A549 (cell line): ENCODE results near the gene ARFGAP2. TPM values are rescaled to one million over a fixed set of nuclear protein-coding genes. Genes with fewer than 3 reads are reported as not detected.

Experiments
- ATAC-seq, 2 experiments: fragments of 200-7000 bp in 1 of 2; fragments of >200 bp in 1 of 2; cut with Nextera tagmentation in 1 of 2; cut with Tn5 transposase in 1 of 2; 3 replicates each; pipeline versions ENCODE4 v1.8.0 to v1.9.1; 2018 to 2020; ENCODE audit warnings: mild to moderate bottlenecking in 1 of 2, moderate library complexity in 1 of 2
- CTCF ChIA-PET: fragments of 300-600 bp; sonication (Branson Sonifier 250); formaldehyde crosslinking; extraction: SDS; loops from one replicate; lab custom pipeline; 2021; ENCODE audit warnings: antibody characterized with exemption, inconsistent platforms; lab: Yijun Ruan, JAX
- POLR2A ChIA-PET: fragments of 350-600 bp; formaldehyde crosslinking; extraction: SDS; loops from one replicate; lab custom pipeline; 2021; ENCODE audit warnings: antibody characterized with exemption, inconsistent platforms; lab: Yijun Ruan, JAX
- DNase-seq, 2 experiments: peaks; one replicate each; pipeline versions ENCODE4 v3.0.0 to v3.0.0-alpha.2; 2011 to 2016; ENCODE audit warnings: low read depth in 1 of 2, low spot score in 1 of 2
- FAIRE-seq: peaks from 2 replicates; lab custom pipeline; 2011; peaks lifted over from hg19 to GRCh38; lab: Jason Lieb, UNC
- H3K27ac ChIP-seq, 2 experiments: fragments of >200 bp; sonication (Bioruptor Twin); formaldehyde crosslinking; 3 replicates each; pipeline ENCODE4 v1.5.1; 2016 to 2017
- H3K4me1 ChIP-seq: fragments of >200 bp; sonication (Bioruptor Twin); formaldehyde crosslinking; 3 replicates; pipeline ENCODE4 v1.6.1; 2016
- H3K4me2 ChIP-seq: fragments of >200 bp; sonication (Bioruptor Twin); formaldehyde crosslinking; 3 replicates; pipeline ENCODE4 v1.6.1; 2016
- H3K4me3 ChIP-seq: fragments of >200 bp; sonication (Bioruptor Twin); formaldehyde crosslinking; 3 replicates; pipeline ENCODE4 v1.5.1; 2016
- H3K9me3 ChIP-seq: fragments of >200 bp; sonication (Bioruptor Twin); formaldehyde crosslinking; 3 replicates; pipeline ENCODE4 v1.6.1; 2016
- ATOH8 ChIP-seq: fragments of 250-450 bp; sonication (Bioruptor Pico); IDR thresholded peaks from 2 replicates; pipeline ENCODE4 v1.5.0; 2020; ENCODE audit warnings: low read depth, mild to moderate bottlenecking, moderate library complexity
- BCL3 ChIP-seq: fragments of >200 bp; sonication (Bioruptor Twin); formaldehyde crosslinking; IDR thresholded peaks from 3 replicates; pipeline ENCODE4 v1.6.1; 2016
- CBX2 ChIP-seq: fragments of 200-600 bp; sonication (generic); IDR thresholded peaks from 2 replicates; pipeline ENCODE4 v1.6.1; 2016; ENCODE audit warnings: low read depth, mild to moderate bottlenecking, borderline replicate concordance
- CEBPB ChIP-seq, 2 experiments: fragments of >200 bp in 1 of 2; sonication (Bioruptor Twin) in 1 of 2; formaldehyde crosslinking in 1 of 2; IDR thresholded peaks; 2 replicates each; pipeline ENCODE4 v1.6.1; 2012 to 2016
- CHD4 ChIP-seq: fragments of 200-600 bp; sonication (generic); IDR thresholded peaks from 2 replicates; pipeline ENCODE4 v1.6.1; 2016; ENCODE audit warnings: antibody characterized with exemption, mild to moderate bottlenecking, borderline replicate concordance
- EP300 ChIP-seq, 2 experiments: fragments of >200 bp; sonication (Bioruptor Twin); formaldehyde crosslinking; IDR thresholded peaks; 2 replicates in 1 of 2; 3 replicates in 1 of 2; pipeline ENCODE4 v1.6.1; 2016 to 2017
- ESRRA ChIP-seq: fragments of 150-350 bp; IDR thresholded peaks from 2 replicates; pipeline ENCODE4 v1.6.1; 2014; ENCODE audit warnings: mild to moderate bottlenecking, low read length, borderline replicate concordance
- FOSL2 ChIP-seq, 2 experiments: fragments of 450-650 bp in 1 of 2; fragments of >200 bp in 1 of 2; sonication (Bioruptor Twin) in 1 of 2; formaldehyde crosslinking; IDR thresholded peaks; 2 replicates each; pipeline versions ENCODE4 v1.5.0 to v1.6.1; 2016 to 2020; ENCODE audit warnings: mild to moderate bottlenecking in 1 of 2, moderate library complexity in 1 of 2
- GATA3 ChIP-seq: IDR thresholded peaks from 2 replicates; pipeline ENCODE4 v1.6.1; 2012; ENCODE audit warnings: borderline replicate concordance
- HDAC2 ChIP-seq: fragments of 200-600 bp; sonication (generic); IDR thresholded peaks from 2 replicates; pipeline ENCODE4 v1.6.1; 2016
- HEYL ChIP-seq: fragments of 250-450 bp; sonication (Bioruptor Pico); IDR thresholded peaks from 2 replicates; pipeline ENCODE4 v1.8.0; 2021; ENCODE audit warnings: mild to moderate bottlenecking, moderate library complexity
- JUN ChIP-seq, 2 experiments: fragments of >200 bp; sonication (Bioruptor Twin); formaldehyde crosslinking; IDR thresholded peaks; 2 replicates in 1 of 2; 3 replicates in 1 of 2; pipeline ENCODE4 v1.6.1; 2016 to 2017
- JUNB ChIP-seq: fragments of >200 bp; sonication (Bioruptor Twin); formaldehyde crosslinking; IDR thresholded peaks from 2 replicates; pipeline ENCODE4 v1.6.1; 2016
- NFE2L2 ChIP-seq: fragments of 150-350 bp; conservative IDR thresholded peaks from 2 replicates; pipeline ENCODE4 v1.6.1; 2014; ENCODE audit warnings: low read length
- NPAS2 ChIP-seq: fragments of 250-450 bp; sonication (Bioruptor Pico); IDR thresholded peaks from 2 replicates; pipeline ENCODE4 v1.8.0; 2022; ENCODE audit warnings: mild to moderate bottlenecking, moderate library complexity, borderline replicate concordance
- RCOR1 ChIP-seq: fragments of 150-350 bp; IDR thresholded peaks from 2 replicates; pipeline ENCODE4 v1.6.1; 2014; ENCODE audit warnings: antibody characterized with exemption, low read length, low read depth
- RNF2 ChIP-seq: fragments of 200-600 bp; sonication (generic); IDR thresholded peaks from 2 replicates; pipeline ENCODE4 v1.6.1; 2016; ENCODE audit warnings: low read depth, mild to moderate bottlenecking, antibody characterized with exemption, moderate library complexity, borderline replicate concordance
- USF2 ChIP-seq: fragments of 450-650 bp; IDR thresholded peaks from 2 replicates; pipeline ENCODE4 v1.6.1; 2014; ENCODE audit warnings: antibody characterized with exemption
- ZSCAN20 ChIP-seq: fragments of 250-450 bp; sonication (Bioruptor Pico); IDR thresholded peaks from 2 replicates; pipeline ENCODE4 v1.8.0; 2022; ENCODE audit warnings: mild to moderate bottlenecking, moderate library complexity
- WGBS: methylation state at CpG from one replicate; pipeline ENCODE4 v1.1.6; 2017; ENCODE audit errors: missing lambda C conversion rate; 5-methylcytosine and 5-hydroxymethylcytosine counted together
- polyA plus RNA-seq, 4 experiments: library from polyadenylated mRNA; depleted of rRNA in 3 of 4; stranded (reverse); fragments of >200 nt; fragmentation: RNase III in 1 of 4; extraction: RNeasy Plus Mini Kit Qiagen cat#74134 plus additional on column Dnase treatment in 1 of 4; gene quantifications; 2 replicates in 3 of 4; 3 replicates in 1 of 4; pipeline ENCODE4 v1.2.3, GENCODE V29; 2011 to 2017

The ARFGAP2 gene
- polyA plus RNA-seq, 2 of the 4 experiments (the other 2 are of a cell fraction) = 29.5 to 34.0 TPM

- ATAC-seq = peak; percentile 35 to 60
- FAIRE-seq = peak; percentile 83
- peak; percentile 62 to 96 for DNase-seq
- TF ChIP-seq FOSL2 (IDR thresholded peaks at IDR 0.05) = no peak
- TF ChIP-seq FOSL2 (CRISPR knock-in tag; IDR thresholded peaks at IDR 0.05) = peak; percentile 76
- TF ChIP-seq RNF2 = no peak
- 0 out of 2 replicates have a peak, but pooled peaks have one; percentile 27 for TF ChIP-seq JUNB
- no peak for TF ChIP-seq HEYL (CRISPR knock-in tag)
- no peak for TF ChIP-seq ESRRA
- TF ChIP-seq ATOH8 (CRISPR knock-in tag) = no peak
- TF ChIP-seq RCOR1 = no peak
- peak in 1 of 2 experiments; percentile 24; a peak in 1 of 5 replicates for TF ChIP-seq JUN (IDR thresholded peaks at IDR 0.05)
- no peak for TF ChIP-seq CHD4
- TF ChIP-seq USF2 = peak; percentile 90
- no peak for TF ChIP-seq CBX2
- TF ChIP-seq BCL3 = no peak
- TF ChIP-seq GATA3 = peak; percentile 62
- TF ChIP-seq EP300 (IDR thresholded peaks at IDR 0.05) = peak in 1 of 2 experiments; percentile 61; a peak in 1 of 5 replicates
- TF ChIP-seq CEBPB (IDR thresholded peaks at IDR 0.05) = peak in 1 of 2 experiments; percentile 66; a peak in 1 of 4 replicates
- H3K9me3 ChIP-seq = no peaks in the 10 kb centered on the region
- peaks cover 51% of the 10 kb centered on the region for H3K4me1 ChIP-seq
- ChIA-PET CTCF (interaction anchor here (0.8 to 5.2 kb wide), 7 partner anchors 10 to 85 kb away, joined by 3 to 41 read pairs (median 6); partner anchors contain the start of genes ARFGAP2 and NR1H3), POLR2A (interaction anchor here (0.8 to 2.2 kb wide), 4 partner anchors 25 to 45 kb away, joined by 3 to 26 read pairs (median 4); partner anchors contain the start of gene DDB2)
- H3K4me2 ChIP-seq = peak overlapping the region; percentile 52
- H3K27ac ChIP-seq = peak overlapping the region; percentile 67 to 98
- WGBS = 40% methylated on average over 11 of the region's 11 CpGs
- H3K4me3 ChIP-seq = no peak overlapping the region
Observed at GRCh38 chr11:47189100-47189834, 12.6 kb upstream of the ARFGAP2 start.

GRCh38 chr11:47188259-47188658 is 11.6 kb upstream of the ARFGAP2 start:
- Histone ChIP-seq H3K27ac (peak overlapping the region; percentile 84 to 98; a peak in 4 of 6 replicates), H3K4me3 (no peak overlapping the region), H3K4me1 (peaks cover 47% of the 10 kb centered on the region), H3K9me3 (no peaks in the 10 kb centered on the region), H3K4me2 (peak overlapping the region; percentile 79)
- ChIA-PET CTCF (interaction anchor here (1.2 to 5.2 kb wide), 12 partner anchors 8 to 167 kb away, joined by 3 to 41 read pairs (median 6); partner anchors contain the start of genes ARFGAP2, DDB2 and NR1H3), POLR2A (interaction anchor here (0.6 to 4.8 kb wide), 6 partner anchors 13 to 167 kb away, joined by 3 to 60 read pairs (median 5); partner anchors contain the start of genes ACP2 and DDB2)
- TF ChIP-seq NPAS2 (CRISPR knock-in tag) (no peak), HDAC2 (no peak), NFE2L2 (no peak), FOSL2 (IDR thresholded peaks at IDR 0.05) (no peak), FOSL2 (CRISPR knock-in tag; IDR thresholded peaks at IDR 0.05) (no peak), CEBPB (IDR thresholded peaks at IDR 0.05) (no peak), ZSCAN20 (no peak)
- FAIRE-seq (no peak), DNase-seq (no peak), ATAC-seq (no peak)
- 94% methylated on average over 1 of the region's 1 CpG for WGBS
